Fibroblast of lung (primary cell): ENCODE measurements around the gene CTBP2. TPM values are rescaled to one million over a fixed set of nuclear protein-coding genes. Genes with fewer than 3 reads are reported as not detected.

Experiments
- DNase-seq, 2 donors: peaks; one replicate each; pipeline versions ENCODE4 v3.0.0 to v3.0.0-alpha.2; 2010; ENCODE audit warnings: low read depth in 2 of 2
- H2AFZ ChIP-seq: 2 replicates; pipeline ENCODE4 v1.5.1; 2012; ENCODE audit warnings: low read length, control low read depth, inconsistent platforms
- H3K27ac ChIP-seq: 2 replicates; pipeline ENCODE4 v1.5.1; 2011; ENCODE audit warnings: low read length, control low read depth; ENCODE audit not compliant: insufficient read depth
- H3K27me3 ChIP-seq: 2 replicates; pipeline ENCODE4 v1.5.1; 2011; ENCODE audit warnings: mild to moderate bottlenecking, low read length; ENCODE audit not compliant: control insufficient read depth, insufficient read depth
- H3K36me3 ChIP-seq: 2 replicates; pipeline ENCODE4 v1.5.1; 2011; ENCODE audit warnings: low read length; ENCODE audit not compliant: control insufficient read depth, insufficient read depth
- H3K4me1 ChIP-seq: 2 replicates; pipeline ENCODE4 v1.5.1; 2011; ENCODE audit warnings: low read length; ENCODE audit not compliant: control insufficient read depth, insufficient read depth; ENCODE audit errors: extremely low read depth
- H3K4me2 ChIP-seq: 2 replicates; pipeline ENCODE4 v1.5.1; 2011; ENCODE audit warnings: low read length, control low read depth; ENCODE audit not compliant: insufficient read depth; ENCODE audit errors: extremely low read depth
- H3K4me3 ChIP-seq, 4 experiments: fragments of 200-600 bp in 1 of 4; sonication (generic) in 1 of 4; replicated peaks in 1 of 4; 2 replicates each; pipeline ENCODE4 v1.5.1; 2011 to 2016; ENCODE audit warnings: low read length in 4 of 4, low read depth in 3 of 4, mild to moderate bottlenecking in 3 of 4, control low read depth in 2 of 4, inconsistent platforms in 1 of 4, mixed read lengths in 1 of 4; ENCODE audit not compliant: insufficient read depth in 1 of 4; ENCODE audit errors: control extremely low read depth in 1 of 4
- H3K79me2 ChIP-seq: 2 replicates; pipeline ENCODE4 v1.5.1; 2012; ENCODE audit warnings: mild to moderate bottlenecking, low read length, inconsistent platforms; ENCODE audit not compliant: control insufficient read depth, insufficient read depth
- H3K9ac ChIP-seq: 2 replicates; pipeline ENCODE4 v1.5.1; 2011; ENCODE audit warnings: mild to moderate bottlenecking, low read length, control low read depth; ENCODE audit not compliant: insufficient read depth
- H3K9me3 ChIP-seq: 2 replicates; pipeline ENCODE4 v1.5.1; 2012; ENCODE audit warnings: low read depth, low read length; ENCODE audit not compliant: control insufficient read depth, insufficient read depth
- H4K20me1 ChIP-seq: 2 replicates; pipeline ENCODE4 v1.5.1; 2011; ENCODE audit warnings: low read length; ENCODE audit not compliant: control insufficient read depth, insufficient read depth; ENCODE audit errors: extremely low read depth
- CTCF ChIP-seq, 2 donors: IDR thresholded peaks in 1 of 2; conservative IDR thresholded peaks in 1 of 2; 1 replicate in 1 of 2; 2 replicates in 1 of 2; pipeline ENCODE4 v1.5.1; 2011 to 2012; ENCODE audit warnings: low read length in 2 of 2, control low read depth in 1 of 2, inconsistent platforms in 1 of 2, low read depth in 1 of 2, mild to moderate bottlenecking in 1 of 2
- EZH2 ChIP-seq: IDR thresholded peaks from 2 replicates; pipeline ENCODE4 v1.5.1; 2012; ENCODE audit warnings: low read length, control low read depth, mild to moderate bottlenecking; ENCODE audit errors: missing control alignments
- polyA plus RNA-seq, 2 donors: library from polyadenylated mRNA; depleted of rRNA in 1 of 2; stranded (reverse) in 1 of 2; unstranded in 1 of 2; fragments of >200 nt; gene quantifications; 2 replicates each; pipeline ENCODE4 v1.2.1, GENCODE V29; 2011 to 2012; ENCODE audit warnings: missing spikeins in 1 of 2
- total RNA-seq: library from RNA; depleted of rRNA; stranded (reverse); fragments of >200 nt; gene quantifications from 2 replicates; pipeline ENCODE4 v1.2.1, GENCODE V29; 2014

Gene CTBP2
- total and polyA plus RNA-seq, 2 donors (not counting 1 experiment from before 2014, with no cell fraction given), result 72.1 to 73.3 TPM

- H3K4me1 ChIP-seq, result peaks cover 25% of the 10 kb centered on the region
- no peak overlapping the region for H3K4me3 ChIP-seq
- no peaks in the 10 kb centered on the region for H4K20me1 ChIP-seq
Observed at GRCh38 chr10:125079091-125079600, 81.2 kb downstream of the CTBP2 start.

GRCh38 chr10:125076891-125077541, 83.3 kb downstream of the CTBP2 start:
- H3K4me2 ChIP-seq, result no peak overlapping the region
- H4K20me1 ChIP-seq, result no peaks in the 10 kb centered on the region
- no peak for TF ChIP-seq CTCF (conservative IDR thresholded peaks at IDR 0.05 in 1 of 2, IDR thresholded peaks at IDR 0.05 in 1 of 2; ENCODE audit: low read depth in 1 of 2, low read length in 2 of 2)
- no peak for TF ChIP-seq EZH2
- H3K27me3 ChIP-seq, result no peaks in the 10 kb centered on the region
- no peak overlapping the region for H3K4me3 ChIP-seq
- peaks cover 11% of the 10 kb centered on the region for H3K4me1 ChIP-seq
- H3K9ac ChIP-seq, result no peak overlapping the region
- H3K79me2 ChIP-seq, result peaks cover 67% of the 10 kb centered on the region
- no peaks in the 10 kb centered on the region for H3K9me3 ChIP-seq
- peak overlapping the region; percentile 74 for H3K27ac ChIP-seq
- DNase-seq, result peak in 1 of 2 donors; percentile 66
- no peak overlapping the region for H2AFZ ChIP-seq
- peaks cover 2% of the 10 kb centered on the region for H3K36me3 ChIP-seq

More at GRCh38 chr10:125079091-125079600, 81.2 kb downstream of the CTBP2 start:
- peaks cover 2% of the 10 kb centered on the region for H3K36me3 ChIP-seq
- TF ChIP-seq EZH2 (no peak), CTCF (conservative IDR thresholded peaks at IDR 0.05 in 1 of 2, IDR thresholded peaks at IDR 0.05 in 1 of 2; ENCODE audit: low read depth in 1 of 2, low read length in 2 of 2) (no peak)
- H3K9me3 ChIP-seq, result no peaks in the 10 kb centered on the region
- no peak for DNase-seq
- no peak overlapping the region for H3K27ac ChIP-seq
- no peak overlapping the region for H3K4me2 ChIP-seq
- peaks cover 71% of the 10 kb centered on the region for H3K79me2 ChIP-seq
- H3K9ac ChIP-seq, result no peak overlapping the region
- H3K27me3 ChIP-seq, result no peaks in the 10 kb centered on the region
- H2AFZ ChIP-seq, result no peak overlapping the region

- H3K36me3 ChIP-seq, result peaks cover 2% of the 10 kb centered on the region
- no peaks in the 10 kb centered on the region for H4K20me1 ChIP-seq
- H2AFZ ChIP-seq, result no peak overlapping the region
- H3K4me1 ChIP-seq, result peaks cover 11% of the 10 kb centered on the region
- no peak for DNase-seq
- H3K9ac ChIP-seq, result no peak overlapping the region
- no peaks in the 10 kb centered on the region for H3K9me3 ChIP-seq
- peak overlapping the region; percentile 74 for H3K27ac ChIP-seq
- peaks cover 64% of the 10 kb centered on the region for H3K79me2 ChIP-seq
- TF ChIP-seq CTCF (conservative IDR thresholded peaks at IDR 0.05 in 1 of 2, IDR thresholded peaks at IDR 0.05 in 1 of 2; ENCODE audit: low read depth in 1 of 2, low read length in 2 of 2), result no peak
- TF ChIP-seq EZH2, result no peak
- no peaks in the 10 kb centered on the region for H3K27me3 ChIP-seq
- H3K4me3 ChIP-seq, result no peak overlapping the region
- H3K4me2 ChIP-seq, result peak overlapping the region; percentile 6
Observed at GRCh38 chr10:125076121-125076825, 84.1 kb downstream of the CTBP2 start.
